GM12872 (cell line): Measurements from ENCODE around the gene STK32B.

Experiments used
- TF ChIP-seq, protein P1 (sequence below): IDR thresholded peaks from 3 replicates; pipeline ENCODE4 v1.5.1; 2011; ENCODE audit warnings: low read depth, mild to moderate bottlenecking, low read length, moderate library complexity; ENCODE audit not compliant: insufficient read depth

STK32B gene

DNA sequence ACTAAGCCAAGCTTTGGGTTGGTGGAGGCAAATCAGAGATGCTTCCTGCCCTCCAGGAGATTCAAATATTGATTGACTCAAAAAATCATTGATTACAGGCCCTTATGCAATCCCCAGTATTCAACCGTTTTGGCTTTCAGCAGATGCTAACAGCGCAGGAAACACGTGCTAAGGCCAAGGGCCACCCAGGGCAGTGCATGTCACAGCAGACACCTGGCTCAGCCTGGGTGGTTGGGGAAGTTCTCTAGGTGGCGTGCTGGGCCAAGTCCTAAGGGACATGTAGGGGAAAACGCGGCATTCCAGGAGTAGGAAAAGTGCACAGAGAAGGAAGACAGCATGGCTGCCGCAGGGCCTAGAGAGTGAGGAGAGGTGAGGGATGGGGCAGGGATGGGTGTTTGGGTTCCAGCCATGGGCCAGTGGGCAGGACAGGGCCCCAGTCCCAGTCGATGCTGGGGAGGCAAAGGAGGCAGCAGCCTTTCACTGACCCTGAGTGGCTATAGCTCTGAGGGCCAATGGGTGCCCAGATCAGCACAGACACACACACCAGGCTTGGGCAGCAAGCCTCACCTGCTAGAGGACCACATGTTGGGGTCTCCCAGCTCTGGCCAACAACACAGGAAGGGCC, 418.0 kb downstream of the STK32B start:
- TF ChIP-seq, protein P1, sequence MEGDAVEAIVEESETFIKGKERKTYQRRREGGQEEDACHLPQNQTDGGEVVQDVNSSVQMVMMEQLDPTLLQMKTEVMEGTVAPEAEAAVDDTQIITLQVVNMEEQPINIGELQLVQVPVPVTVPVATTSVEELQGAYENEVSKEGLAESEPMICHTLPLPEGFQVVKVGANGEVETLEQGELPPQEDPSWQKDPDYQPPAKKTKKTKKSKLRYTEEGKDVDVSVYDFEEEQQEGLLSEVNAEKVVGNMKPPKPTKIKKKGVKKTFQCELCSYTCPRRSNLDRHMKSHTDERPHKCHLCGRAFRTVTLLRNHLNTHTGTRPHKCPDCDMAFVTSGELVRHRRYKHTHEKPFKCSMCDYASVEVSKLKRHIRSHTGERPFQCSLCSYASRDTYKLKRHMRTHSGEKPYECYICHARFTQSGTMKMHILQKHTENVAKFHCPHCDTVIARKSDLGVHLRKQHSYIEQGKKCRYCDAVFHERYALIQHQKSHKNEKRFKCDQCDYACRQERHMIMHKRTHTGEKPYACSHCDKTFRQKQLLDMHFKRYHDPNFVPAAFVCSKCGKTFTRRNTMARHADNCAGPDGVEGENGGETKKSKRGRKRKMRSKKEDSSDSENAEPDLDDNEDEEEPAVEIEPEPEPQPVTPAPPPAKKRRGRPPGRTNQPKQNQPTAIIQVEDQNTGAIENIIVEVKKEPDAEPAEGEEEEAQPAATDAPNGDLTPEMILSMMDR = no peak

DNA sequence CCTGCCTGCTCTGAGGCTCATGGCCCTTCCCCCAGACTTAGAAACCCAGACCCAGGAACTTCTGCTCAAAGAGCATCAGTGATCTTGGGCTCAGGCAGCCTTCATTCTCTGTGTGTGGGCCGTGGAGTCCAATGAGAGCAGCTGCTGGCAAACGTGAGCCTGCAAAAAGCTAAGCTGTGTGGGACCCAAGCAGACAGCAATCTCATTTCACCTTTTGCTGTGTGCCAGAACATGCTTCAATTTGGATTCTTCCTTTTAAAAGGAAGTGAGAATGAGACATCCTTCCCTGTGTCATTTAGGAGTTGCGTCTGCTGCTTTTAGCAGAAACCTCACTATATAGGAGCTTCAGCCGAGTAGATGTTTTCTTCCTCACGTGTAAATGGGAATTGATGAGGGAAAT, 418.6 kb downstream of the STK32B start:
- TF ChIP-seq, protein P1 = no peak

DNA sequence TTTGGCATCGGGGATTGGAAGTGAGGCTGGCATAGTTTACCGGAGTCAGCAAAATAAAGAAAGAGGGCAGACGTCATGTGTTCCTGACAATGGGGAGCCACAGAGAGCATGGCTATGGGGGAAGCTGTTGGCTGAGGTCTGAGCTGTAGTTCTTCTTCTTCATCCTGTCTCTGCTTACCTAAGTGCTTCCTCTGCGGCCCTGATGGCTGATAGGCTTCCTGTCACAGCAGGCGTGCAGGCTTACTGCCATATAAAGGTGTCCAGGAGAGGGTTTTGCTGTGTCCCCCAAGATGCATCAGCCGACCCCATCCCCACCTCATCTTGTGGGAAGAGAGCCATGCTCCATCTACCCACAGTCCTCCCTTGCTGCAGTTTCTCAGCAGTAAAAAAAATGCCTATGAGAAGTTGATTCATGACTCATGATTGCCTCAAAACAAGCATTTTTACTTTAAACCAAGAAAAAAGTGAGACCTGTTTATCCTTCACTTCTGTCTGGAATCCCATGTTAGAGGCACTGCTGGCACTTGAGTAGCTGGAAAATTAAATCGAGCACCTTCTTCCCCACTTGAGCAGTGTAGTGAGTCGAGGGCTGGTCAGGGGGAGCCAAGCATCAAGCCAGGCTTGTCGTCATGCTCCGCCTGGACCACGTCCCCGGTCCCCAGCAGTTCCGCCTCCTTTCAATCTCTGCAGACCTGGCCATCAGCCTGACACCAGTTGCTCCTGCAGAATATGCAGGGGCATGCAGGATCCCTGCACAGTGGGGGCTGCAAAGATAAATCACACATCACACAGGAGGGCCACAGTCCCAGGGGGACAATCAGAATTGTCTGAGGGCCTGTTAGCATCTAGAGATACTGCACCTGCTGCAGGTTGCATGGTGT, 419.3 kb downstream of the STK32B start:
- TF ChIP-seq, protein P1 = no peak

DNA sequence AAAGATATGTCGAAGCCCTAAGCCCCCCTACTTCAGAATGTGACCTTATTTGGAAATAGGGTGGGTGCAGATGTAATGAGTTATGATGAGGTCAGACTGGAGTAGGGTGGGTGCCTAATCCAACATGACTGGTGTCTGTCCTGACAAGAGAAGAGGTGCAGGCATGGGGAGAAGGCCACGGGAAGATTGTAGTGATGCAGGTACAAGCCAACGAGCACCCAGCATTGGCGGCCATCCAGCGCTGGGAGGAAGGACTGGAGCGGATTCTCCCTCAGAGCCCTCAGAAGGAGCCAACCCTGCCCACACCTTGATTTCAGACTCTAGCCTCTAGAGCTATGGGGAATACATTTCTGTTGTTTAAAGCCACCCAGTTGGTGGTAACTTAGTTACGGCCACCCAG, 419.9 kb downstream of the STK32B start:
- TF ChIP-seq, protein P1 = no peak

DNA sequence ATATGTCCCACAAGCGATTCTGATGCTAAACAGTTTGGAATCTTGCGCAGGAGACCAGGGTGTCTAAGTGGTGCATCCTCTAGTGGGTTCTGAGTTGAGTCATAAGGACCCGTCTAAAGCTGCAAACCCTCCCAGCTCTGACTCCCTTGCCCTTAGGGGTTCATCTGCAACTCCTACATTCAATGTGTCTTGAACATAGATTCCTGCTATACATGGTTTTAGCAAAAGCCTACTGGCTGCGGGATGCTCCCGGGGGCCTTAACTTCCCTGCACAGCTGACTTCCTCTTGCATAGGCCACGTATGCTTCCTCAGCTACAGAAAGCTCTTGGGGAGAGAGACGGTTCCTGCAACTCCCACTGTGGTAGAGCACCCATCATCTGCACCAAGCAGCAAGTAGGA, 420.4 kb downstream of the STK32B start:
- TF ChIP-seq, protein P1 = no peak

DNA sequence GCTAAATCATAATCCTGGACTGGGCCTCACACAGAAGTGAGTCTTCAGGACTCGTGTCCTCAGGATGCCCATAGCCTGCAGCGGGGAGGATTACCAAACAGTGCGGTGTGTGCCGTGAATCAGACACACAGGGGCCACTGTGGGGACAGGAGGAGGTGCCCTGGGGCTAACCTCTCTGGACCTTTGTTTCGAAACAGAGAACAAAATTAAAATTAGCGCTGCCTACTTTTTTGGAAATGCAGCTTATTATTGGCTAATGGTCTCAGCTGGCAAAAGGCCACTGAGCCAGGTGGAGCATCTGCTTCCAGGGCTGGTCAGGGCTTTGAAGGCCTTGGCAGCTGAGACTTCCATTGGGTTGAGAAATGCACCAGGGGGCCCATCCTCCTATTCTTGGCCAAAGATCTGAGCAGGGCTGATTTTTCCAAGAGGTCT, 420.9 kb downstream of the STK32B start:
- TF ChIP-seq, protein P1 = no peak

DNA sequence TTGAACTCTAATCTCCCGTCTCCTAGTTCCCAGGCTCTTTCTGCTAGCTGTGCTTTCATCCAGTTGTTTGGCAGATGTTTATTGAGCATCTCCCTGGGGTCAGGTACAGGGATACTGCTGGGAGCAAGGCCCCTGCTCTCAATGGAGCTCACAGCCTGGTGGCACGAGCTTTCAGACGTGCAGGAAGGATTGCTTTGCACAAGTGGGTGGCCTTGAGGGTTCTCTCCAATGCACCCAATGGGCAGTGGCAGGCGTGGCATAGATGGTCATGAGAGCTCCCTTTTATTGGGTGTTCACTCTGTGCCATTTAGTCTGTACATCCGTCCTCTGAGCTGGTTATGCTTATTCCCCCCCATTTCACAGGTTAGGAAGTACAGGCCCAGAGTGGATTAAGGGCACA, 421.8 kb downstream of the STK32B start:
- TF ChIP-seq, protein P1 = no peak
